Gastrocnemius medialis (tissue), 4 donors: ENCODE results near the gene CENPP. TPM values are rescaled to one million over a fixed set of nuclear protein-coding genes. Genes with fewer than 3 reads are reported as not detected.

Experiments
- ATAC-seq, 2 donors: fragments of 150-250 bp; one replicate each; pipeline ENCODE4 v1.9.1; 2016
- DNase-seq, 2 donors: peaks; one replicate each; pipeline ENCODE4 v3.0.0-alpha.2; 2019
- H3K27ac ChIP-seq, 4 donors: fragments of 200-600 bp; sonication (generic); 1 replicate in 1 of 4; 2 replicates in 3 of 4; pipeline ENCODE4 v1.5.1; 2016 to 2018; ENCODE audit warnings: mild to moderate bottlenecking in 2 of 4, moderate library complexity in 1 of 4
- H3K27me3 ChIP-seq, 3 donors: fragments of 200-600 bp; sonication (generic) in 2 of 3; 1 replicate in 1 of 3; 2 replicates in 2 of 3; pipeline versions ENCODE4 v1.5.1 to v1.6.0; 2016 to 2019; ENCODE audit warnings: mild to moderate bottlenecking in 1 of 3, moderate library complexity in 1 of 3
- H3K36me3 ChIP-seq, 2 donors: fragments of 200-600 bp; sonication (generic) in 1 of 2; one replicate each; pipeline ENCODE4 v1.5.1; 2017 to 2018
- H3K4me1 ChIP-seq, 2 donors: fragments of 200-600 bp; sonication (generic) in 1 of 2; one replicate each; pipeline ENCODE4 v1.5.1; 2016 to 2017; ENCODE audit warnings: mild to moderate bottlenecking in 2 of 2
- H3K4me3 ChIP-seq, 4 donors: fragments of 200-600 bp; sonication (generic) in 3 of 4; 1 replicate in 1 of 4; 2 replicates in 3 of 4; pipeline ENCODE4 v1.5.1; 2016 to 2019; ENCODE audit warnings: mild to moderate bottlenecking in 2 of 4
- H3K9me3 ChIP-seq, 3 donors: fragments of 200-600 bp; sonication (generic) in 2 of 3; 1 replicate in 1 of 3; 2 replicates in 2 of 3; pipeline ENCODE4 v1.5.1; 2016 to 2019
- POLR2A ChIP-seq, 2 donors: fragments of 450-650 bp; IDR thresholded peaks; one replicate each; pipeline ENCODE4 v1.6.1; 2017; ENCODE audit warnings: antibody characterized with exemption in 2 of 2, mild to moderate bottlenecking in 2 of 2, moderate library complexity in 2 of 2
- in situ Hi-C, 4 donors: fragments of 200-750 bp; cut with MboI; loops; one replicate each; pipeline versions ENCODE4 v1.15.0 to v1.8.0; 2017; ENCODE audit warnings: low sequenced_read_pairs in 4 of 4
- intact Hi-C: fragments of 100-400 bp; cut with DNase I; formaldehyde crosslinking; loops from one replicate; pipeline ENCODE4 v1.15.1; 2023; ENCODE audit warnings: low total_unique reads
- total RNA-seq, 4 donors: library from RNA; depleted of rRNA; stranded (reverse); fragments of >200 nt; gene quantifications; one replicate each; pipeline versions ENCODE4 v1.1.0 to v1.2.3, GENCODE V29; 2016
- TF ChIP-seq, protein P1 (sequence below), 5 experiments: fragments of 450-650 bp in 3 of 5; fragments of 200-600 bp in 2 of 5; sonication (generic) in 2 of 5; IDR thresholded peaks in 4 of 5; conservative IDR thresholded peaks in 1 of 5; 1 replicate in 4 of 5; 2 replicates in 1 of 5; pipeline ENCODE4 v1.5.1; 2016 to 2019; ENCODE audit warnings: antibody characterized with exemption in 5 of 5, mild to moderate bottlenecking in 3 of 5, moderate library complexity in 3 of 5

The CENPP gene
- total RNA-seq, 4 donors from 2014 or later: 1.8 to 11.5 (median 8.7) TPM

DNA sequence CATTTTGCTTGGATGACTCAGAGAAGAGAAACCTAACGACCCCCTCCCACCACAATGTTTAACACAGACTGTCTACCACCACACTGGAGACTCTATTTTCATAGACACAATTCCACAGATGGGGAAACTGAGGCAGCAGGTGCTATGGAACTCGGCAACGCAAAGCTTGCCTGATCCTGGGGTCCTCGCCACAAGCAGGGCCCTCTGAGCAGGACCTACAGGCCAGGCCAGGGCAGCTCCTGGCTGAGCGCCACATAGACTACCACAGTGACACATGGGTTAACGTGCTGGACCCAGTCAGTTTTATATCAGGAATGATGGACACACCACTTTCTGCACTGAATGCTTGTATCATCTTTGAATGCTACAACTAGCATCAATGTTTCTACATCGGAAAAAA is 332.4 kb downstream of the CENPP start:
- TF ChIP-seq, protein P1, sequence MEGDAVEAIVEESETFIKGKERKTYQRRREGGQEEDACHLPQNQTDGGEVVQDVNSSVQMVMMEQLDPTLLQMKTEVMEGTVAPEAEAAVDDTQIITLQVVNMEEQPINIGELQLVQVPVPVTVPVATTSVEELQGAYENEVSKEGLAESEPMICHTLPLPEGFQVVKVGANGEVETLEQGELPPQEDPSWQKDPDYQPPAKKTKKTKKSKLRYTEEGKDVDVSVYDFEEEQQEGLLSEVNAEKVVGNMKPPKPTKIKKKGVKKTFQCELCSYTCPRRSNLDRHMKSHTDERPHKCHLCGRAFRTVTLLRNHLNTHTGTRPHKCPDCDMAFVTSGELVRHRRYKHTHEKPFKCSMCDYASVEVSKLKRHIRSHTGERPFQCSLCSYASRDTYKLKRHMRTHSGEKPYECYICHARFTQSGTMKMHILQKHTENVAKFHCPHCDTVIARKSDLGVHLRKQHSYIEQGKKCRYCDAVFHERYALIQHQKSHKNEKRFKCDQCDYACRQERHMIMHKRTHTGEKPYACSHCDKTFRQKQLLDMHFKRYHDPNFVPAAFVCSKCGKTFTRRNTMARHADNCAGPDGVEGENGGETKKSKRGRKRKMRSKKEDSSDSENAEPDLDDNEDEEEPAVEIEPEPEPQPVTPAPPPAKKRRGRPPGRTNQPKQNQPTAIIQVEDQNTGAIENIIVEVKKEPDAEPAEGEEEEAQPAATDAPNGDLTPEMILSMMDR (IDR thresholded peaks at IDR 0.05 in 4 of 5, conservative IDR thresholded peaks at IDR 0.05 in 1 of 5): no peak
- TF ChIP-seq POLR2A (IDR thresholded peaks at IDR 0.05): no peak
- in situ Hi-C loops (no loop called here), intact Hi-C loops (no loop called here)
- no peak overlapping the region for H3K4me3 ChIP-seq
- H3K36me3 ChIP-seq: peaks cover 0 to 15% of the 10 kb centered on the region in 2 donors
- DNase-seq (no peak), ATAC-seq (no peak)
- peaks cover 6% of the 10 kb centered on the region in 2 donors for H3K4me1 ChIP-seq
- no peak overlapping the region for H3K27ac ChIP-seq
- H3K9me3 ChIP-seq: no peaks in the 10 kb centered on the region
- H3K27me3 ChIP-seq: no peaks in the 10 kb centered on the region

DNA sequence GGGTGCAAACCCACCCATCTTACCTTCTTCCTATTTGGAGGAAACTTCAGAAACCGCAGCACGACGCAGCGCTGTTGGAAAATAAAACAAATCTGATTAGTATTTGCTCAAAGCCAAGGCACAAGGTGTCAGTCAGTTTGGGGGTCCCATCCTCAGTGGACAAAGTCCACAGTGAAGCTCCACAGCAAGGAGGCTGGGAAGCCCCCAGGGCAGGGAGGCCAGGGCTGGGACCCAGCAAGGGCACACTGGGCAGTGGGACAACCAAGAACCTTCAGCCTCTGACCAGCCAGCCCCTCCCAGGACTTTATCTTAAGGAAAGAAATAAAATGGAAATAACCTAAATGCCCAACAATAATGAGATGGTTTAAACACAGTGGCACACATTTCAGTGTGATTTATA is 332.9 kb downstream of the CENPP start:
- Histone ChIP-seq H3K27me3 (no peaks in the 10 kb centered on the region), H3K27ac (no peak overlapping the region), H3K4me1 (peaks cover 6% of the 10 kb centered on the region in 2 donors), H3K36me3 (peaks cover 0 to 15% of the 10 kb centered on the region in 2 donors), H3K4me3 (no peak overlapping the region), H3K9me3 (no peaks in the 10 kb centered on the region)
- in situ Hi-C loops (no loop called here), intact Hi-C loops (no loop called here)
- no peak for TF ChIP-seq POLR2A (IDR thresholded peaks at IDR 0.05)
- TF ChIP-seq, protein P1 (IDR thresholded peaks at IDR 0.05 in 4 of 5, conservative IDR thresholded peaks at IDR 0.05 in 1 of 5): no peak
- DNase-seq: no peak
- ATAC-seq: no peak

DNA sequence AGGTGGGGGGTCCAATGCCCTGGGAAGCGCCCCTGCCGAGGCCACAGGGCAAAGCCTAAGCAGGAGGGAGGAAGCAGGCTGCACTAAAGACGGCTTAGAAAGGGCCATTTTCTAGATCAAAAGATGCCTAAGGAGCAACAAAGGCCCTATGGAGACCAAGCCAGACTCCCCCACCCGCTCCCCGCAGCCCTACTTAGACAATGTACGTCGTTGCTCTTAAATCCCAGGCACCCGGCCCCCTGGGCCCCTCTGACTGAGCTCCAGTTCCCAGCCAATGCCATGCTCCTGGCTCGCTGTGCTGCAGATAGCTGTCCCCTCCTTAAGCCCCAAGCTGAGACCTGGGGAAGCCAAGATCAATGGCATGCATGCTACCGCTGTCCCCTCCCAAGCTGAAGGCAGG is 333.8 kb downstream of the CENPP start:
- no peak for DNase-seq
- Histone ChIP-seq H3K27ac (no peak overlapping the region), H3K4me1 (peaks cover 6% of the 10 kb centered on the region in 2 donors), H3K36me3 (peaks cover 0 to 15% of the 10 kb centered on the region in 2 donors), H3K27me3 (no peaks in the 10 kb centered on the region), H3K4me3 (no peak overlapping the region), H3K9me3 (no peaks in the 10 kb centered on the region)
- no peak for ATAC-seq
- no peak for TF ChIP-seq POLR2A (IDR thresholded peaks at IDR 0.05)
- TF ChIP-seq, protein P1 (IDR thresholded peaks at IDR 0.05 in 4 of 5, conservative IDR thresholded peaks at IDR 0.05 in 1 of 5): no peak
- in situ Hi-C loops (no loop called here), intact Hi-C loops (no loop called here)

DNA sequence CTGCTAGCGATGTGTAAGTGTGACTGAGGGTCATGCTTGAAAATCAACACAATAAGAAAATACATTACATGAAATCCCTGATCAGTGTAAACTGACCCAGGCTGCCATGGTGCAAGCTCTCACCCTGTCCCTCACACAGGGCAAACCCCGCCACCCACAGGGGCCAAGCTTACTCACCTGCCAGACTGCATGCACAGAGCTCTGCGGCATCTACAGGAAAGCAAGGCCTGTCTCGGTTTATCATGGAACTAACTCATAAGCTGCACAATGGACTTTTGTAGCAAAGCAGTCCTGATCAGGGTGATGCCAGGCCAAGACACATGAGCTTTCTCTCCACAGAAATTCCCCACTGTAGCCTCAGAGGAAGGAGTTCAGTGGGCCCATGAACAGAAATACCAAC is 334.5 kb downstream of the CENPP start:
- intact Hi-C loops: no loop called here
- TF ChIP-seq POLR2A (IDR thresholded peaks at IDR 0.05): no peak
- TF ChIP-seq, protein P1 (IDR thresholded peaks at IDR 0.05 in 4 of 5, conservative IDR thresholded peaks at IDR 0.05 in 1 of 5): no peak
- ATAC-seq: no peak
- Histone ChIP-seq H3K27me3 (no peaks in the 10 kb centered on the region), H3K27ac (no peak overlapping the region), H3K36me3 (peaks cover 0 to 10% of the 10 kb centered on the region in 2 donors), H3K4me3 (no peak overlapping the region), H3K9me3 (no peaks in the 10 kb centered on the region), H3K4me1 (peaks cover 2 to 6% of the 10 kb centered on the region in 2 donors)
- DNase-seq: no peak
- in situ Hi-C loops: loop anchor here in 1 of 4 donors (10.0 kb wide), 1 partner anchor 105 kb away; the partner anchor contains the start of gene BICD2

DNA sequence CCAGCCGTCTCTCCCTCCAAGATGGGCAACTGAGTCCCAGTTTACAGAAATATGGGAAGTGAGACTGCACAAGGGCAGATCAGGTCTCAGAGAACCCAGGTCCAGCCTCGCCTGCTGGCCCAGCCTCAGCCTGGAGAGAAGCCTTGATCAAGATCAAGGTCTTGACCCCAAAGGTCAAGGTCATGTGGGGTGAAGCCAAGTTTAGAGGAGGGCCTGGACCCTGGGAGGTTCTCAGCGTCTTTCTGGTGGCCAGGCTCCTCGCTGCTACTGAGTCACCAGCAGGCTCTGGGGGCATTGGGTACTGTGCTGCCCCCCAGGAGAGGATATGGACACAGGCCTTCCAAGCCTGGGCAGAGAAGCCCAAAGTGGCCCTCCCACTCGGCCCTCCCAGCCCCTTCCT is 335.4 kb downstream of the CENPP start:
- Histone ChIP-seq H3K27me3 (no peaks in the 10 kb centered on the region), H3K4me1 (peaks cover 0 to 4% of the 10 kb centered on the region in 2 donors), H3K9me3 (no peaks in the 10 kb centered on the region), H3K36me3 (peaks cover 0 to 3% of the 10 kb centered on the region in 2 donors), H3K4me3 (no peak overlapping the region), H3K27ac (no peak overlapping the region)
- ATAC-seq: no peak
- TF ChIP-seq POLR2A (IDR thresholded peaks at IDR 0.05): no peak
- TF ChIP-seq, protein P1 (IDR thresholded peaks at IDR 0.05 in 4 of 5, conservative IDR thresholded peaks at IDR 0.05 in 1 of 5): no peak
- no peak for DNase-seq
- intact Hi-C loops: no loop called here
- in situ Hi-C loops: loop anchor here in 1 of 4 donors (10.0 kb wide), 1 partner anchor 104 kb away; the partner anchor contains the start of gene BICD2
